Measurements from ENCODE around the gene GRK5.
"Not testable (repeated sequence)": the region's sequence is repeated elsewhere in the genome, so short reads cannot be mapped to it uniquely, and the experiment has no call there.

The GRK5 gene

DNA sequence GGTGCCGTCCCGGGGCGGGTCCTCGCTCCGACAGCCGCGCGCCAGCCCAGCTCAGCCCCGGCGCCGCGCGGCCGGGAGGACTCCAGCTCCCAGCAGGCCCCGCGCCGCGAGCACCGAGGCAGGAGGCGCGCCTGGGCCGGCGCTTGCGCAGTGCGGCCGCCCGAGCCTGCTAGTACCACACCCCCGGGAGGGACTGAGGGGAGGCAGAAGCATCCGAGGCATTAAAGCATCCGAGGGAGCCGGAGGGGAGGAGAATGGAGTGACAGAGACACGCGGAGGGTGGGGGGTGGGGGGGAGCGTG, at the start of gene GRK5:
GRK5 (plus strand) TSS at position 206 of the 301 bp plus-strand sequence. CDS start 347 bp downstream, outside the sequence.
- in situ Hi-C loops (cut with MboI; ENCODE audit: low sequenced_read_pairs), result no loop called here

DNA sequence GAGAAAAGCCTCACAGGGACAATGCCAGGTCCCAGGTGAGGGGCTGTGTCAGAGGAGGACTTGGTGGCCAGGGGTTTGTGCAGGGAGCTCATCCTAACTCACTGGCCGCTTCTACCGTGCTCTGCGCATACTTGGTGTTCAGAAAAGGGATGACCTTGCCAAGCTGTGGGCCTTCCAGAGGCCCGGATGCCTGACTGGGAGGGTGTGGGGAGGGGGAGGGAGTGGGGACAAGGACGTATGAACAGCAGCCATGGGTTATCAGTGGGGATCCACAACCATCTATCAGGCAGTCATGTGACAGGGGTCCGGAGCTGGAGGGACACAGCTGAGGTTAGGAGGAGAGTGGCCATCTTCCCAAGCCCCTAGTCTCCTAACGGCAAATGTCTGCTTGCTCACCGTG, 48.0 kb upstream of the GRK5 start:
- in situ Hi-C loops (cut with MboI; ENCODE audit: low sequenced_read_pairs), result no loop called here

DNA sequence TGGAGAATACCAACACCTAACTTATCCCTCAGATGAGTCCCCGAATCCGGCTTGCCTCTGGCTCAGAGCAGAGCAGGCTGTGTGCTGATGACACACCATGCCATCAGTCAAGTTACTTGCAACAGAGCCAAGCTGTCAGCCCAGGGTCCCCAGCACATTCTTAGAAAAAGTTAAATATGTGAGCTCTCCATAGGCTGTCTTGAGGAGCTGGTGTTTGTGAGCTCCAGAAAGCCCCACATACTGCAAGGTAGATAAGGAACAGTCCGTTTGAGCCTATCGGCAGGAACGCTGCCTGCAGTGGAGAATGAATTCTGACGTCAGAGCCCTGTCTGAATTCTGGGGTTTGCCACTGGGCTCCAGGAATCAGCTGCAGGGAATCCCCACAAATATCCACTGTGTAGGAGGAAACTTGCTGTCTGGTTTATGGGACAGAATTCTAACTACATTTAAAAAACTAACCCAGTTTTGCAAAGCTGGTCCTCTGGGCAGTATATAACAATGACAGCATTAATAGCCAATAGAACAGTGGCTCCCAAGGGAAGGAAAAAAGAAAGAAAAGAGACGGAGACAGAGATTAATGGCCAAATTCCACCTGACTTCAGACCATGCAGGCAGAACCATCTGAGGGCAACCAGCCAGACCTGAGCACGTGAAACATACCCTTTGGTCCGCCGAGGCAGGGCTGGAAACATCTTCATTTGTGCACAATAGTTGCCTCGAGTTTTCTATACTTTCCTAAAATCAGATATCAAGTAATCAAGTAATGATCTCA, 45.5 kb upstream of the GRK5 start:
- in situ Hi-C loops (cut with MboI; ENCODE audit: low sequenced_read_pairs), result no loop called here

DNA sequence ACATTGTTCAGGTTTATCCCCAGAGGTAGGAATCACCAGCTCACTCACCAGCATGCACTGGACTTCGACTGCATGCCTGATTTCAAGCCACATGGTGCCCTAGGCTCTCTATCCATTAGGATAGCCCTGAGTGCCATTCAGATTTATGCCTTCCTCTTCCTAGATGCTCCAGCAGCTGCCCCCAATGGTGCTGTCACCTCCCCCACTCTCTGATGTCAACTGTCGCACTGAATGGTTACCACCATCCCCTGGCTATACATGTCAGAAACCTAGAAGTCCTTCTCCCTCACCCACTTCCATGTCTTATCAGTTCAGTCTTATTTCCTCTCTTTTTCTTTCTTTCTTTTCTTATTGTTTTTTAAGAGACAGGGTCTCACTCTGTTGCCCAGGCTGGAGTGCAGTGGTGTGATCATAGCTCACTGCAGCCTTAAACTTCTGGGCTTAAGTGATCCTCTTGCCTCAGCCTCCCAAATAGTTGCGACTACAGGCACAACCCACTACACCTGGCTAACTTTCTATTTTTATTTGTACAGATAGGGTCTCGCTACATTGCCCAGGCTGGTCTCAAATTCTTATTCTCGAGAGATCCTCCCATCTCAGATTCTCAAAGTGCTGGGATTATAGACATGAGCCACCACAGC, 44.8 kb upstream of the GRK5 start:
- in situ Hi-C loops (cut with MboI; ENCODE audit: low sequenced_read_pairs), result no loop called here

DNA sequence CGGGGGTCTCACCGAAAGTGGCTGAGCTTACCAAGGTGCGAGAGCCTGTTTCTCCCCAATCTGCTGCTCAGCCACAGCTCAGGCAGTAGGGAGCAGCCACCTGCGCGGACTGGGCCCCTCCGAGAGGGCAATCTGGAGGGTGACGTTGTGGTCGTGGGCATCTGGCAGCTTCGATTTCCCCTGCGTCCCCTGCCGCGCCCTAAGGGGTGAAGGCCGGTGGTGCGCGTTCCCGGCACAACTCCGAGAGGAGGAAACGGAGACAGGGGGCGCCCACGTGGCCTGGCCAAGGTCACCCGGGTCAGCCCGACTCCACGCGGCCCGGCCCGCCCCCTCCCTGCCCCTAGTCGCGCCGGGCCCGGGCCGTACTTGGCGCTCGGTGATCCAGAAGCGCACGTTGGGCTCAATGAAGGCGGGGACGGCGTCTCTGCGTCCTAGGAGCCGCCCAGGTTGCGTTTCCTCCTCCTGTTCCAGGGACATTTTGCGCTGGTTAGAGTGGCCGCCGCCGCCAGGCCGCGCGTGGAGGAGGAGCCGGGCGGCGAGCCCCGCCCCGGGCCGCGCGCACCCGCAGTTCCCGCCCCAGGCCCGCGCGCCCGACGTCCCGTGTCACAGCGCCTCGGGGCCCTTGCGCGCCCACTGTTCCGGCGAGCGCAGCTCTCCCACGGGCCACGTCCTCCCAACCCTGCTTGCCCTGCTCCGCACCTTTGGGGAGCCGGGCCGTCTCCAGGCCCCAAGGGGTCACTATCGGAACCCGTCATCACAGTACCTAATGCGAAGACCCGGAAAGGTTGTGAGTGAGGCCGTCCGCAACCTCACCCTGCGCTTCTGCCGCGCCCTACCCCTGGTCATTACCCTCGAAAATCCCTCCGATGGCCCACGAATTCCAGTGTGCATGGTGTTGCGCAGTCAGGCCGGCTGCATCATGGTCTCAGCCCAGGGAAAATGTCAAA, 41.9 kb upstream of the GRK5 start, which contains the start of gene SFXN4:
SFXN4 (minus strand) TSS at position 544 of the 947 bp plus-strand sequence; CDS start at position 477, 67 bp downstream.
- in situ Hi-C loops (cut with MboI; ENCODE audit: low sequenced_read_pairs), result no loop called here

DNA sequence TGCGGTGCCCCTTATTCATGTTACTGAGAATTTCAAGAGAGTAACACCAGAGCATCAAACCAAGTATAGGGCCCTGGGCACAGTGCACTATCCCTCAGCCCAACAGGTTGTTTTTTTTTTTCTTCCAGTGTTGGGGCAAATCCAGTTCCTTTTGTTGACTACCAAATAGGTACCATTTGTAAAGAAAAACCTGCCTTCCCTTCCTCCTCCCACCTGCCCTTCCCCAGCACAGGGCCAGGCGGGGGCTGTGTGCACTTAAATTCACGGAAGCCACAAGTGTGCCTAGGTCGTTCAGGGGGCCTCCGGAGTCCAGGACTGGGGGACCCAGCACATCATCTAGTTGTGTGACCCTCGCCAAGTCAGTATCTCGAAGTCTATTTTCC, 41.3 kb upstream of the GRK5 start:
- in situ Hi-C loops (cut with MboI; ENCODE audit: low sequenced_read_pairs), result no loop called here

DNA sequence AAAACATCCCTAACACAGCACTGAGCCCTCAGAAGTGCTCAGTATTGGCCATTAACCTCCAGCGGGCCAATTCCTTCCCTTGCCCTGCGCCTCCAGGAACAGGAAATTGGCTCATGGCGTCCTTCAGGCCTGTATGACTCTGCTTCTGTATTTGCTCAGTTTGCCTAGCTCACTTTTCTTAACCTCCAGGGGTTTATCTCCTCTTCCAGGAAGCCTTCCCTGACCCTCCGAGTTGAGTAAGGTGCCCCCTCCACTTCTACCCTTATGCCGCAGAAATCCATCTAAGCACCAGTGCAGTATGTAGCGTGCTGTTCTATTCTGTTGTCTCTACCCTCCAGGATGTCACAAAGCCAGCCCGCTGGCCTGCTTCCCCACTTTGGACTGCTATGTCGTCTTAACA, 40.8 kb upstream of the GRK5 start:
- in situ Hi-C loops (cut with MboI; ENCODE audit: low sequenced_read_pairs), result no loop called here

DNA sequence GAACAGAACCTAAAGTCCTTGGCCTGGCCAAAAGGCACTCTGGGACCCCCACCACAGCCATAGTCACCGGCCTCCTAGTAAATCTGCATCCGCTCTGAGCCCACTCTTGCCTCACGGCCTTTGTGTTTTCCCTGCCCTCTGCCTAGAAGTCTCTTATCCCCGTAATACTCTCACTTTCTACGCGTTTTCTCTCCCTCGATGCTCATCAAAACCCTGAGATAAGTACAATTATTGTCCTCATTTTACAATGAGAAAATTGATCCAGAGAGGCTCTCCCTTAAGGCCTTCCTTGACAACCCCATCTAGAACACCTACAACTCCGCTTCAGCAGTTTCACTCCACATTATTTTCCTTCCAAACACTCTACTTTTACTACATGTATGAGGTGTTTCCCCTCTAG, 40.3 kb upstream of the GRK5 start:
- in situ Hi-C loops (cut with MboI; ENCODE audit: low sequenced_read_pairs), result no loop called here

DNA sequence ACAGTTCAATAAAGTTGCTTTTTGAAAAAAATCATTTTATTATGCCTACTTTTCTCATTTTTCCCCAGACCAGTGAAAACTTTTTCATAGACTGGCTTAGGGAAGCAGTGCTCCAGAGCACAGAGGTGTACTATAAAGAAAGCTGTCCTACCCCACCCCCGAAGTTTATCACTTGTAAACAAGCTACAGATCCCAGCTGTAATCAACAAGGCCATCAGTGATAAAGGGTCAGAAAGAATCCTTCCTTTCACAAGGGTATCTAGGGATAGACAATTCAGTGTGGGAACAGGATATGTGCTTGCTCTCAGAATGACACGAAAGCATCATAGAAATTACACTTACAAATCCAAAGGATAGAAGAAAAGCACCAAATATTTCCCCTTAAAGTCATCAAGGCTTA, 33.3 kb upstream of the GRK5 start:
- in situ Hi-C loops (cut with MboI; ENCODE audit: low sequenced_read_pairs), result no loop called here

DNA sequence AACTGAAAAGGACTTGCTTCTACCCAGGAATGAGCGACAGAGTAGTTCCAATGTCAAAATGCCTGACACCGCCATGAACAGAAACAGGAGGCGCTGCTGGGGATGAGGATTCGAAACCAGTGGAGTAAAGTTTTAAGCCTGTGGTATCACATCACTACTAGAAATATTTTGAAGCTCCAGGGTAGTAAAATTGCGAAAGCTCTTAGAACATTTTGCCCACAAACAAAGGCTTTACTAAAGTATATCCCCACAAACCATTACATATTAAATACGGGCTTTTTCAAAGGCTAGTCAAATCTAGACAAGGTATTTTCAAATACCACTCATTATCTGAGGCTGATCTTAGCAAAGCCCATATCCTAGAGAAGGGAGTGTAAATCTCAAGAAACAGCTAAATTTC, 31.2 kb upstream of the GRK5 start:
- in situ Hi-C loops (cut with MboI; ENCODE audit: low sequenced_read_pairs), result no loop called here

DNA sequence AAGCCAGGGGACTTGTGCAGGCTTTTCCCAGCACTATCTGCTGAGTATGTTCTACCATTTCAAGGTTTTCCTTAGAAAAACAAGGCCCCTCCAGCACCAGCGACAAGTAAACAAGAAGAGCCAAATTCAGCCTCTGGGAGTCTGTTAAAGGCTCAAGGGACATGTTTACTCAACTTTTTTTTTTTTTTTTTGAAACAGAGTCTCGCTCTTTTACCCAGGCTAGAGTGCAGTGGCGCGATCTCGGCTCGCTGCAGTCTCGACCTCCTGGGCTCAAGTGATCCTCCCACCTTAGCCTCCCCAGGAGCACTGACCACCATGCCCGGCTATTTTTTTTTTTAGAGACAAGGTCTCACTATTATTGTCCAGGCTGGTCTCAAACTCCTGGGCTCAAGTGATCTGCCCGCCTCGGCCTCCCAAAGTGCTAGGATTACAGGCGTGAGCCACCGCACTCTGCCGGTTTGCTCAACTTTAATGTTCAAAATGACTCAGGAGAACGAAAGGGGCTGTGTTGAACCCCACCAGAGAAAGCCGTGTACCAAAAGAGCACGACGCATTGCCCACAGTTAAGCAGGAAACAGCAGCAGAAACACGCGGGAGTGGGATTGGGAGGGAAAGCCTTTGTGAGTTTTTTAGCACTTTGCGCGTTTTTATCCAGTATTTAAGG, 29.5 kb upstream of the GRK5 start:
- in situ Hi-C loops (cut with MboI; ENCODE audit: low sequenced_read_pairs), result no loop called here

DNA sequence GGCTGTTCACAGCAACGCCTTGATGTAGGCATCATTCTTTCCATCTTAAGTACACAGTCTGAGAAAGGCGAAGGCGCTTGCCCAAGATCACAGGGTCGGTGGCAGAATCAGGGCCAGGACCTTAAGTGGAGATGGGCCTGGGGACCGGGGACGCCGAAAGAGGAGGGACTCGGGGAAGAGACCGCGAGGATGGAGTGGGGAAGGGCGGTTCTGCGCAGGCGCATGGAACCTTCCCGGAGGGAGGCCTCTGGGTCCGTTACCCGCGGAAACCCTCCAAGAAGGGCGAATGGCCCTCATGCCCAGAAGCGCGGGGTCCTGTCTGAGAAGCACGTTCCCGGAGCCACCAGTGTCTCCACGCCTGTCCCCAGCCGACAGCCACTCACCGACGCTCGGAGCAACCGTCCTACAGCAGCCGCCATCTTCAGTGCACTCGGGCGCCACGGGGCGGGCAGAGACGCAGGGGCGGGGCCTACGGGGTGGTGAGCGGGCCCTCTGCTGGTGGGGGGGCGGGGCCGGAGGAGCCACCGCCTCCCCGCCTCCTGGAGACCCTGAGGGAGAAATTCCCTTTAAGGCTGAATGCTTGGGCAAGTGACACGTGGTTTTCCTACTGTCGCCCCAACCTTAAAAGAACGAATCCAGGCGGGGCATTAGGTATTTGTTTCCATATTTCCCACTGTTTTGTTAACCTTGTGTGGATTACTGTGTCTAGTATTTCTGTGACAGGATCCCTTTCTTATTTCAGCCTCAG, 28.8 kb upstream of the GRK5 start, which contains the start of gene PRDX3:
PRDX3 (minus strand) TSS at position 441 of the 748 bp plus-strand sequence; CDS start at position 419, 22 bp downstream.
- in situ Hi-C loops (cut with MboI; ENCODE audit: low sequenced_read_pairs), result no loop called here

DNA sequence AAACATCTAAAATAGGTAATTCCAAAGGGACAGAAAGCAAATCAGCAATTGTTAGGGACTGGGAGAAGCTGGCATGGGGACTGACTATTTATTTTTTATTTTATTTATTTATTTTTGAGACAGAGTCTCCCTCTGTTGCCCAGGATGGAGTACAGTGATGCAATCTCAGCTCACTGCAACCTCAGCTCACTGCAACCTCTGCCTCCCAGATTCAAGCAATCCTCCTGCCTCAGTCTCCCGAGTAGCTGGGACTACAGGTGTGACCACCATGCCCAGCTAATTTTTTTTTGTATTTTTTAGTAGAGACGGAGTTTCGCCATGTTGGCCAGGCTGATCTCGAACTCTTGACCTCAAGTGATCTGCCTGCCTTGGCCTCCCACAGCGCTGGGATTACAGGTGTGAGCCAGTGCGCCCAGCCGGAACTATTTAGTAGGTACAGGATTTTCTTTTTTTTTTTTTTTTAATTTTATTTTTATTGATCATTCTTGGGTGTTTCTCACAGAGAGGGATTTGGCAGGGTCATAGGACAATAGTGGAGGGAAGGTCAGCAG, 26.4 kb upstream of the GRK5 start:
- in situ Hi-C loops (cut with MboI; ENCODE audit: low sequenced_read_pairs), result not testable (repeated sequence)

DNA sequence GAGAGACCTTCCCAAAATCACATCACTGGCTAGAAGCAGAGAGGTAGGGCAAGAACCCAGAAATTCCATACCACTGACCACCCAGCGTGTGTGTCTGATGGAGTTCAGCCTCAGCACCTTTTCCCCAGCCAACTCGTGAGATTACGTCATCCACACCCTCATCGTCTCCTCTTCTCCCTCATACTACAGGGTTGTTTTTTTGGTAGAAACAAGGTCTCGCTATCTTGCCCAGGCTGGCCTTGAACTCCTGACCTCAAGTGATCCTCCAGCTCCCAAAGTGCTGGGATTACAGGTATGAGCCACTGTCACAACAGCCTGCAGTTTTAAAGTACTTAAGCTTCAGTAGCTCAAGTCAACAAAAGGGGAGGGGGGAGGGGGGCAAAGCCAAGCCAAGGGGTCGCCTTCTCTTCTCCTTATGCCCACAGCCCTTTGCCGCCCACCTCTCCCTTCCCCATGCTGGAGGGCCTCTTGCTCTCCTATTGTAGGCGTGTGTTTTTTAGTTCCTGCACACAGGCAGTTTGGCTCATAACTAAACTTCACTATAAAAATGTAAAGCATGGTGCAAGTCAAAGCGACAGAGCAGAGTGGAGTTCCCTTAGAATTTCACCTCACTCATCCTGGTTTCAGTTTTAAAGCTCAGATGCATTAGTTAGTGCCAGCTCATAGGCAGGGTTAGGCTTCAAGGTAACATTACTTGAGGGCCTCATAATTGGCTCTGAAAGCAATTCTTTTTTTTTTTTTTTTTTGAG, 23.5 kb upstream of the GRK5 start:
- in situ Hi-C loops (cut with MboI; ENCODE audit: low sequenced_read_pairs), result no loop called here

DNA sequence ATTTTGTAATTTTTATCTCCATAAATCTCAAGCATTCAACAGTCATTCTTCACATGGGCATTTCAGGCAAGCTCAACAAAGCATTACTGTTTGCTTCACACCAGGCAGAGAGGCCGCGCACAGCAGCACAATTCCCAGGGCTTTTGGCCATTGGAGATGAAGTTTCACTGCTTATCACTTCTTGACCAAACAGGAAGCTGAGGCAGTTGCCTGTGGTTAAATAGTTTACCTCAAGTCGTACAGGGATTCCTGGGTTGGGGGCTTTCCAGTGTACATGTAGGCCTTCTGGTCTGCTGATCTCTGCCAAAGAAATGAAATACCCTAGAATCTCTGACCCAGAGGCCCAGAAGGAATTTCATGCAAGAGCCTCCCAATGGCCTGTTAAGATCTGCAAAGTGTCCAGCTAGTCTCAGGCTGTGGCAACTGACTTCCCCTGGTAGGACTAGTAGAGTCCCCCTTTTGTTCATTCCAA, 17.5 kb upstream of the GRK5 start:
- in situ Hi-C loops (cut with MboI; ENCODE audit: low sequenced_read_pairs), result loop anchor here (10.0 kb wide), 2 partner anchors 225 to 375 kb away; no protein-coding TSS in a partner anchor

DNA sequence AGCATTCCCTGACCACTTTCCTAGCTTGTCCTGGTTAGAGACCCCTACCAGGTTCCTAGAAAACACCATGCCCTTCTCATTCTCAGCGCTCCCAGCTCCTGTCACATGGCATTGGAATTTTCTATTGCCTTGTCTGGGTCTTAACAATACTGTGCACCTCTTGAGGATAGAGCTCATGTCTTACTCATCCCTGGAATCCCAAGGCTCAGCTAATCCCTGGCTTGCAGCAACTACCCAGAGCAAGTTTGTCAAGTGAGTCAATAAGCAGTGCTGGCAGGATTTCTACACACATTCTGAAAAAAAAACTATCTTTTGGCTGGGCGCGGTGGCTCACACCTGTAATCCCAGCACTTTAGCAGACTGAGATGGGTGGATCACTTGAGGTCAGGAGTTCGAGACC, 17.0 kb upstream of the GRK5 start:
- in situ Hi-C loops (cut with MboI; ENCODE audit: low sequenced_read_pairs), result loop anchor here (10.0 kb wide), 2 partner anchors 224 to 374 kb away; no protein-coding TSS in a partner anchor

DNA sequence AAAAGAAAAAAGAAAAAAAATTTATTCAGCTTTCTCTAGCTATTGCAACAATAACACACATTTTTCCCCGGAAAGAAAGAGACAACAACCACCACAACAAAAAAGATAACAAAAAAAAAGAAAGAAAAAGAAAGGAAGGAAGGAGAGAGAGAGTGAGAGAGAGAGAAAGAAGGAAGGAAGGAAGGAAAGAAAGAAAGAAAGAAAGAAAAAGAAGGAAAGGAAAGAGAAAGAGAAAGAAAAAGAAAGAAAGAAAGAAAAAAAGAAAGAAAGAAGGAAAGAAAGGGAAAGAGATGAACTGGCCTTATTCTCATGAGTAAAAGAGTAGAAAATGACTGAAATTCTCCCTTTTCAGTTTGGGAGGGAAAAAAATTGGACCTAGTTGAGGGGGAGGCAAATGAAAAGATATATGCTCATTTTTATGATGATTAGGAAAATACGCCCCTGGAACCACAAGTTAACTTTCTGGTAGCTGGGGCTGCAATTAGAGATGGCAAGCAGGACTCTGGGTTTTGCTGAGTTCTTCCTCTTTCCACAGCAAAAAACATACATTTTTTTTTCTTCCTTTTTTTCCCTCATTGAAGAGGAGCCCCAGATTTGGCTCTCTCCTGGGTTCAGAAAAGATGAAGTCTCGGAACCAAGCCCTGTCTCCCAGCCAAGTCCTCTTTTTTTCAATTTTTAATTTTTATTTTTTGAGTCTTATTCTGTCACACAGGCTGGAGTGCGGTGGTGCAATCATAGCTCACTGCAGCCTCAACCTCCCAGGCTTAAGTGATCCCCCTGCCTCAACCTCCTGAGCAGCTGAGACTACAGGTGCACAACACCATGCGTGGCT, 16.2 kb upstream of the GRK5 start:
- in situ Hi-C loops (cut with MboI; ENCODE audit: low sequenced_read_pairs), result loop anchor here (10.0 kb wide), 2 partner anchors 224 to 374 kb away; no protein-coding TSS in a partner anchor

DNA sequence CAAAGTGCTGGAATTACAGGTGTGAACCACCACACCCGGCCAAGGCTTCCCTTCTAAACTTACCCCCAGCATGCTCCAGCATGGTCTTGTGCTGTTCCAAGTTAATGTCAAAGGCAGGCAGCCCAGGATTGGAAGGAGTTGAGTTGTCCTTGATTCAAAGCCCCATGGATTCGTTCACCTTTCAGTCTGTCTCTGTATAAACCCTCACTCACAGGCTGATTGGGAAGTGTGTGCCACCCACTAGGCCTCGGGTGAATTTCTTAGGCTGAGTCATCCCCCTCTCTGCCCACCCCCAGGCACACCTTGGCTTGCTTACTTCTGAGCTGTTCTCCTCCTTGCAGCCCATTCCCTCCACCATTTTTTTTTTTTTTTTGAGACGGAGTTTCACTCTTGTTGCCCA, 15.5 kb upstream of the GRK5 start:
- in situ Hi-C loops (cut with MboI; ENCODE audit: low sequenced_read_pairs), result loop anchor here (10.0 kb wide), 2 partner anchors 223 to 373 kb away; no protein-coding TSS in a partner anchor

Measured in HL-60/S4 (cell line).